IPS-20b (cell line): ENCODE measurements around the gene C17orf114.

Experiments
- H3K27ac ChIP-seq: one replicate; pipeline ENCODE4 v1.5.1; 2013; ENCODE audit warnings: low read length
- H3K27me3 ChIP-seq: 2 replicates; pipeline ENCODE4 v1.6.1; 2013; ENCODE audit warnings: mild to moderate bottlenecking, low read length, inconsistent platforms; ENCODE audit not compliant: insufficient read depth
- H3K36me3 ChIP-seq: 2 replicates; pipeline ENCODE4 v1.6.1; 2013; ENCODE audit warnings: low read depth, mild to moderate bottlenecking, inconsistent platforms, low read length, moderate library complexity; ENCODE audit not compliant: insufficient read depth
- H3K4me1 ChIP-seq: 2 replicates; pipeline ENCODE4 v1.6.1; 2013; ENCODE audit warnings: mild to moderate bottlenecking, control low read depth, inconsistent platforms, low read length, moderate library complexity; ENCODE audit not compliant: insufficient read depth
- H3K4me3 ChIP-seq: 2 replicates; pipeline ENCODE4 v1.5.1; 2013; ENCODE audit warnings: mild to moderate bottlenecking, low read length, inconsistent platforms
- H3K9ac ChIP-seq: 2 replicates; pipeline ENCODE4 v1.6.1; 2013; ENCODE audit warnings: low read depth, mild to moderate bottlenecking, inconsistent platforms, low read length, moderate library complexity
- H3K9me3 ChIP-seq: 2 replicates; pipeline ENCODE4 v1.6.1; 2013; ENCODE audit warnings: mild to moderate bottlenecking, low read depth, low read length, inconsistent platforms; ENCODE audit not compliant: insufficient read depth

The C17orf114 gene

GRCh38 chr17:4759776-4760236 is 42.3 kb downstream of the C17orf114 start:
- H3K4me1 ChIP-seq: no peaks in the 10 kb centered on the region
- no peak overlapping the region for H3K9ac ChIP-seq
- H3K36me3 ChIP-seq: no peaks in the 10 kb centered on the region
- H3K4me3 ChIP-seq: no peak overlapping the region
- no peak overlapping the region for H3K27ac ChIP-seq
- H3K9me3 ChIP-seq: no peaks in the 10 kb centered on the region
- H3K27me3 ChIP-seq: no peaks in the 10 kb centered on the region

- Histone ChIP-seq H3K36me3 (no peaks in the 10 kb centered on the region), H3K4me1 (no peaks in the 10 kb centered on the region), H3K27ac (no peak overlapping the region), H3K27me3 (peaks cover 3% of the 10 kb centered on the region; the same call in 1 of the 2 replicates), H3K9me3 (no peaks in the 10 kb centered on the region), H3K9ac (peak overlapping the region; percentile 21; the same call in 1 of the 2 replicates), H3K4me3 (no peak overlapping the region)
Observed at GRCh38 chr17:4753392-4753791, 48.7 kb downstream of the C17orf114 start.

DNA sequence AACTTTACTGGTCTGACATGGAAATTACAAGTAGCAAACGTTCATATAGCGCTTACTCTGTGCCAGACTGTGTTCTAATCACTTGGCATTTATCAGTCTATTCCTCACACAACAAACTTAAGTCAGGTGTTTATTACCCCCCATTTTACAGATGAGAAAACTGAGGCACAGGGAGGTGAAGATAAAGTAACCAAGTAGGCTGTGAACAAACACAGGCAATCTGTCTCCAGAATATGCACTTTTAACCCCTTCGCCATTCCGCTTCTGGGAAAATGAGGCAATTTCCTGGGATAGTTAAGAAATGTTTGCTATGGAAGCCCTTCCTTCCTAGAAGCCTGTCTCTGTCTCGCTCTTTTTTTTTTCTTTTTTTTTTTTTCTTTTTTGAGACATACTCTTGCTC is 50.2 kb downstream of the C17orf114 start:
- Histone ChIP-seq H3K9ac (no peak overlapping the region), H3K4me3 (no peak overlapping the region), H3K4me1 (no peaks in the 10 kb centered on the region), H3K36me3 (no peaks in the 10 kb centered on the region), H3K27me3 (peaks cover 3% of the 10 kb centered on the region; the same call in 1 of the 2 replicates), H3K27ac (no peak overlapping the region), H3K9me3 (no peaks in the 10 kb centered on the region)
